GM18951 (cell line): ENCODE measurements around the gene ELMO3.

ENCODE experiments used
- POLR2A ChIP-seq: IDR thresholded peaks from 4 replicates; pipeline ENCODE4 v1.6.1; 2011; ENCODE audit warnings: mild to moderate bottlenecking; ENCODE audit not compliant: insufficient read length, insufficient read depth; ENCODE audit errors: extremely low read depth
- in situ Hi-C: fragments of 300-500 bp; cut with MboI; formaldehyde crosslinking; loops from one replicate; pipeline ENCODE4 v1.12.0; 2022; ENCODE audit warnings: low sequenced_read_pairs, mixed read lengths, inconsistent platforms; ENCODE audit not compliant: unreplicated experiment

The ELMO3 gene

GRCh38 chr16:67206129-67206837 lies 7.4 kb downstream of the ELMO3 start:
- in situ Hi-C loops = no loop called here
- TF ChIP-seq POLR2A = no peak

- in situ Hi-C loops = no loop called here
- no peak for TF ChIP-seq POLR2A
Measured at GRCh38 chr16:67206838-67207248, 7.9 kb downstream of the ELMO3 start.

GRCh38 chr16:67207249-67208091 lies 8.5 kb downstream of the ELMO3 start:
- in situ Hi-C loops = no loop called here
- no peak for TF ChIP-seq POLR2A

- in situ Hi-C loops = no loop called here
- no peak for TF ChIP-seq POLR2A
Measured at GRCh38 chr16:67208154-67208896, 9.4 kb downstream of the ELMO3 start.

GRCh38 chr16:67209565-67209964 lies 10.6 kb downstream of the ELMO3 start:
- TF ChIP-seq POLR2A = no peak
- in situ Hi-C loops = no loop called here

GRCh38 chr16:67210069-67210937 lies 11.4 kb downstream of the ELMO3 start:
- in situ Hi-C loops = no loop called here
- TF ChIP-seq POLR2A = no peak

GRCh38 chr16:67211674-67212073 lies 12.7 kb downstream of the ELMO3 start:
- no peak for TF ChIP-seq POLR2A
- in situ Hi-C loops = no loop called here

- in situ Hi-C loops = no loop called here
- TF ChIP-seq POLR2A = no peak
Measured at GRCh38 chr16:67212766-67213165, 13.8 kb downstream of the ELMO3 start.

GRCh38 chr16:67213197-67214019 lies 14.5 kb downstream of the ELMO3 start:
- in situ Hi-C loops = no loop called here
- TF ChIP-seq POLR2A = no peak

- TF ChIP-seq POLR2A = no peak
- in situ Hi-C loops = no loop called here
Measured at GRCh38 chr16:67215706-67216105, 16.8 kb downstream of the ELMO3 start.

GRCh38 chr16:67216612-67217490 lies 17.9 kb downstream of the ELMO3 start:
- in situ Hi-C loops = no loop called here
- no peak for TF ChIP-seq POLR2A
